NCI-H82 treated with DMSO at 0.1 percent for 48 hours (cell line): ENCODE measurements around the gene ARF5.
"Not testable (repeated sequence)": the region's sequence is repeated elsewhere in the genome, so short reads cannot be mapped to it uniquely, and the experiment has no call there.

Source experiments
- DNase-seq: peaks from one replicate; lab custom pipeline; 2025; ENCODE audit not compliant: unreplicated experiment; lab: John Stamatoyannopoulos, UW

ARF5 gene

GRCh38 chr7:127588019-127588696 lies at the start of gene ARF5:
Gene ARF5 (plus strand): TSS chr7:127588411. CDS start chr7:127588499, 88 bp downstream.
- peak; percentile 48 for DNase-seq

- DNase-seq: no peak
These were observed 49.1 kb upstream of the ARF5 start for GRCh38 chr7:127539116-127539515.

- DNase-seq: not testable (repeated sequence)
These were observed 47.8 kb upstream of the ARF5 start for GRCh38 chr7:127540461-127540860.

DNA sequence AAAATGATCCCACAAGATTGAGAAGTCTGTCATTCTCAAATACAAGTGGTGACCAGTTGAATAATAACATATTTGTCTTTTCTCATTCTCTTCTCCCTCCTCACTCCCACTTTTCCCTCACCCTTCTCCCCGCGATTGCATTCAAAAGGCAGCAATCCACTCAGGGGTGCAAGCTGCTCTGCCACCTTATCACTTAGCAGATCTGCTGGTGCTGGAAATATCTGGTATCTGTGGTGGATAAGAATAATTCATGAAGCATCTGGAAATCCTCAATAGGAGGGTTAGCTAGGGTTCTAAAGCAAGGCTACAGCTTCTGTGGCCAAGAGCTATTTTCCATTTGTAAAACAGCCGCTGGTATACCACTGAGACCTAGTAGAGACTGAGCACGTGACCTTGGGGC lies 46.7 kb upstream of the ARF5 start:
- no peak for DNase-seq

GRCh38 chr7:127546313-127546712 lies 41.9 kb upstream of the ARF5 start:
- DNase-seq: no peak

GRCh38 chr7:127550247-127550646 lies 38.0 kb upstream of the ARF5 start:
- DNase-seq: no peak

- no peak for DNase-seq
These were observed 36.3 kb upstream of the ARF5 start for GRCh38 chr7:127551941-127552340.

DNA sequence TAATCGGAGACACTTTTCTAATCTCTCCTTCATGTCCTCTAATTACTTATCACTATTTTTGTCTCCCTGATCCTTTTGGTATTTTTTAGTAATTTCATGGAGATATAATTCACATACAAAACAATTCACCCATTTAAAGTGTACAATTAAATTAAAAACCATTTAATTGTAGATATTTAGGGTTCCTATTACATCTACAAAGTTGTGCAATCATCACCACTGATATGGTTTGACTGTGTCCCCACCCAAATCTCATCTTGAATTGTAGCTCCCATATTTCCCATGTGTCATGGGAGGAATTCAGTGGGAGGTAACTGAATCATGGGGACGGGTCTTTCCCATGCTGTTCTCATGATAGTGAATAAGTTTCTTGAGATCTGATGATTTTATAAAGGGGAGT lies 31.8 kb upstream of the ARF5 start:
- DNase-seq: no peak

- DNase-seq: no peak
These were observed 30.4 kb upstream of the ARF5 start for GRCh38 chr7:127557803-127558202.

DNA sequence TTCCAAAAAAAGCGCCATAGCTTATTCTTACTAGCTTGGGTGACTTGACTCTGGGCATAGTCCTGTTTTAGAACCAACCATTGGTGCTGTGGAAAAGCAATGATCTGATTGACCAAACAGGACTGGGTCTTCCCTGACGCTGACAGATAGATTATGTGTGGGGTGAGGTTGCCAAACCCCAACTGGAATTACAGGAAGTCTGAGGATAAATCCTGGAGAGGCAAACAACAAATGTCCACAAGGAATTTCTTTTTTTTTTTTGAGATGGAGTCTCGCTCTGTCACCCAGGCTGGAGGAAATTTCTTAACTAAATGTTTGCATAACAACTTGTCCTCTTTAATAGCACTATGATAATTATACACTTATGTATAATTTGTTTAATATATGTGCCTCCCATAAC lies 22.0 kb upstream of the ARF5 start:
- no peak for DNase-seq

DNA sequence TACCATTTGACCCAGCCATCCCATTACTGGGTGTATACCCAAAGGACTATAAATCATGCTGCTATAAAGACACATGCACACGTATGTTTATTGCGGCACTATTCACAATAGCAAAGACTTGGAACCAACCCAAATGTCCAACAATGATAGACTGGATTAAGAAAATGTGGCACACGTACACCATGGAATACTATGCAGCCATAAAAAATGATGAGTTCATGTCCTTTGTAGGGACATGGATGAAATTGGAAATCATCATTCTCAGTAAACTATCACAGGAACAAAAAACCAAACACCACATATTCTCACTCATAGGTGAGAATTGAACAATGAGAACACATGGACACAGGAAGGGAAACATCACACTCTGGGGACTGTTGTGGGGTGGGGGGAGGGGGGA lies 20.2 kb upstream of the ARF5 start:
- not testable (repeated sequence) for DNase-seq

DNA sequence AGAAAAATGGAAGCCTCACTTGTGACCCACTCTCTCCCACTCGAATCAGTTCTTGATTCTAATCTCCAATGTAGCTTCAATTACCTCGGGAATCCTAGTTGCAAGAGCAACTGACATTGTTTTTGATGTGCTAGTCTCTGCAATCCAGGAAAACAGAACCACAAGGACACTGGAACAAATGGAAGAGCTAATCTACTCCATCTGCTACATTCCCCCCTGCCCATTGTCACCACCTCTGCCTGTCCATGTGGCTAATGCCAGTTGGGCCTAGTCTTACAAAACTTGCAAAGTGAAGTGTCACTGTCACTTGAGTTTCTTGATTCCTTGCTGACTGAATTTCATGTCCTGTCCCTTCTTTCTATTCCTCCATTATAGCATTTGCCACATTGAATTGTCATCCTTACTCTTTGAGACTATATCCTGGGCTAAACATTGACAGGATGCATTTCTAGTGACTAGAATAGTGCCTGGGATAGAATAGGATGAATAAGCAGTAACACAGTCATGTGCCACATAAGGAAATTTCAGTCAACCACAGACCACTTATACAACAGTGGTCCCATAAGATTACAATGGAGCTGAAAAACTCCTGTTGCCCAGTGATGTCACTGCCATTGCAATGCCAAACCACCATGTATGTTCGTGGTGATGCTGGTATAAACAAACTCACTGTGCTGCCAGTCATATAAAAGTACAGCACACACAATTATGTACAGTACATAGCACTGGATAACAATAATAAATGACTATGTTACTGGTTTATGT lies 16.3 kb upstream of the ARF5 start:
- no peak for DNase-seq

DNA sequence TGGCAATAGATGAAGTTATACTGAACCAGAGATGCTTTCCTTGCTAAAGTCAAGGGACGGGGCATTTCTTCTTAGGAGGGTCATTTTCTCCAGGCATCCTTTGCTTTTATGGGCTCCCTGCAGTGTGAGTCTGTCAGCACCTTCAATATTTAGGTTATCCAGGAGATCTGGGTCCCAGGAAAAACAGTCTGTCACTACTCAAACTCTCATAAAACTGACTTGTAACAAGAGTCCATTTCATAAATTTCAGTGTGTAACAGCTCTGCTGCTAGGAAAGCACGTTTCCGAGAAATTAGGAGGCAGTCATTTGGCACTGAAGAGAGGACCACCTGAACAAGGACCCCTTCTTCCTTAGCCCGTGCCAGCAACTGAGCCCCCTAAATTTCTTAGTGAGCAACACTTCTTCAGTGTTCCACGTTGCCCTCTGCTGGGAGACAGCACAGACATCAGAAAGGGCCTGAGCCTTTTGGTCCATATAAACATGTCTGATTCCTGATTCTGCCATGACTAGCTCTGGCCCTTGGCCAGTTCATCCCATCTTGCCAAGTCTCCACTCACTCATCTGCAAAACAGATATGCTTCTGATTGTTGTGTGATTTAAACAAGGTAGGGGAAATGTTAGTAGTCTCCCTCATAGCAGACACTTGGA lies 10.1 kb upstream of the ARF5 start:
- no peak for DNase-seq

- DNase-seq: no peak
These were observed 9.4 kb upstream of the ARF5 start for GRCh38 chr7:127578711-127579275.

DNA sequence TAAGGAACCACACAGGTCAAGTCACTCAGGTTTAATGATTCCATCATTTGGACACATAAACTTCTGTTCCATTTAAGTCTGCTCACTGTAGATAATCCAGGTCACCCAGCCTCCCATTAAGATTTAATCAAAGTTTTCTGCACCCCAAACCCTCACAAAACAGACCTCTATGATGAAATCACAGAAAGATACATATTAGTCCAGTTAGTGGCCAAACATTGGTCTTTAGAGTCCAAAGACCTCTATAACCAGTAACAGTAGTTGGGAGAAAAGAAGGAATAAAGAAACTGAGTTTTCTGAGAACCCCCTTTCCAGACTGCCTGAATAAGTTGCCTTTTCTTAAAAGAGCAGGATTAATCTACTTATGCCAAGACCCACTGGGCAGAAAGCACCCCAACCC lies 7.6 kb upstream of the ARF5 start:
- no peak for DNase-seq

- DNase-seq: no peak
These were observed 6.5 kb upstream of the ARF5 start for GRCh38 chr7:127581716-127582115.

DNA sequence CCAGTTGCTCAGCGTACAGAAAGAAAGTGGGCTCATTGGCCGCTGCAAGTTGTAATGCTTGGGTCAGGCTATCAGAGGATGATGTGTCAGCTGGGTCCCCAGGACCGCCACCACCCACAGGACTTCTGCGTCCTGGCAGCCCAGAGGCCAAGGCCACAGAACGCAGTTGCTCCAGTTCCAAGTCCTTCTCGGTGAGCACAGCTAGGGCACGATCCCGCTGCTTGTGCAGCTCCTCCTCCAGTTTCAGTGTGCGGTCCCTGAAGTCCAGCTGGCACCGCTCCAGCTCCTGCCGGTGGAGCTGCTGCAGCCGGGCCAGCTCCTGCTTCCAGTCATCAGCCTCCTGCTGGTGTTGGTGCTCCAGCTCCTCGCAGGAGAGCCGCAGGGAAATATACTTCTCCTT lies 5.8 kb upstream of the ARF5 start:
- no peak for DNase-seq

GRCh38 chr7:127584648-127585043 lies 3.6 kb upstream of the ARF5 start:
- DNase-seq: no peak

- peak; percentile 47 for DNase-seq
These were observed 2.9 kb upstream of the ARF5 start, which contains the start of gene GCC1 for GRCh38 chr7:127585044-127585953. Gene GCC1 (minus strand): TSS chr7:127585596. CDS start chr7:127585182, 414 bp downstream.

DNA sequence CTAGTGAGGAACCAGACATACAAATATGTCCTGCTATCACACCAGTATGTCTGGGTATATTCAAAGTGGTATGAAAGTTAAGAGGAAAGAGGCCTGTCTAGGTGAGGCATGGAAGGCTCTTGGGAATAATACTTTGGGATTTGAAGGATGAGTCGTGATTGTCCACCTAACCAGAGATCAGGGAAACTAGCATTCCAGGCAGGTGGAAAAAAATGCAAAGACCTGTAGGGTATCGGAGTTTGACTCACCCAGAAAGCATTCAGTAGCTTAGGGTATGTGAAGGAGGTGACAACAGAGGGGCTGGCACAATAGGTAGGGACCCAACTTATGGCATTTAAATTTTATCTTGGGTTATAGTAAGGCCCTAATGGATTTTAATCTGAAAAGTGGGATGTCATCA lies 1.9 kb upstream of the ARF5 start:
- DNase-seq: no peak

GRCh38 chr7:127587663-127588018 lies 570 bp upstream of the ARF5 start:
- no peak for DNase-seq
